Ovary (tissue), 3 donors: ENCODE results near the gene HTR6.

Experiments
- EP300 ChIP-seq: sonication (generic); formaldehyde crosslinking; IDR thresholded peaks from one replicate; pipeline ENCODE4 v1.6.1; 2017; ENCODE audit warnings: antibody characterized with exemption
- TF ChIP-seq, protein P1 (sequence below), 3 donors: fragments of 450-650 bp in 2 of 3; fragments of 200-600 bp in 1 of 3; IDR thresholded peaks; one replicate each; pipeline versions ENCODE4 v1.5.1 to v1.8.0; 2016 to 2022; ENCODE audit warnings: antibody characterized with exemption in 3 of 3, mild to moderate bottlenecking in 1 of 3
- donor health status: DM: no; HTN: no; CAD: no.

DNA sequence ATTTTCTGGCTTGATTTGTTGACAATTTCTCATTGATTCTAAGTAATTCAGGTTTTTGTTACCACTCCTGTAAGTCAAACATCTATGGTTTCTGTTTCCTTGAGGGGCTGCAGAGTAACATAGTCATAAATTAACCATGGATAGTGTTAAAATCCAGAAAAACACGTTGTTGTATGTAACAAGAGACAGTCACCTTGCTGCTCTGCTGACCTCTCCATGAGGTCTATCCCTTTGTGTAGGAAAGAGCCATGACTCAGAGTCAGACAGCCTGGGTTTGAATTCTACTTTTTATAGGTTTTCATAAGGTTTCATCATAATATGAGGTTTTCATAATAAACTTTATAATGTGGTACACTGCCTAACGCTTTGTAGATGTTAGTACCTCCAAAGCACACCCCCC is 48.2 kb upstream of the HTR6 start:
- TF ChIP-seq, protein P1, sequence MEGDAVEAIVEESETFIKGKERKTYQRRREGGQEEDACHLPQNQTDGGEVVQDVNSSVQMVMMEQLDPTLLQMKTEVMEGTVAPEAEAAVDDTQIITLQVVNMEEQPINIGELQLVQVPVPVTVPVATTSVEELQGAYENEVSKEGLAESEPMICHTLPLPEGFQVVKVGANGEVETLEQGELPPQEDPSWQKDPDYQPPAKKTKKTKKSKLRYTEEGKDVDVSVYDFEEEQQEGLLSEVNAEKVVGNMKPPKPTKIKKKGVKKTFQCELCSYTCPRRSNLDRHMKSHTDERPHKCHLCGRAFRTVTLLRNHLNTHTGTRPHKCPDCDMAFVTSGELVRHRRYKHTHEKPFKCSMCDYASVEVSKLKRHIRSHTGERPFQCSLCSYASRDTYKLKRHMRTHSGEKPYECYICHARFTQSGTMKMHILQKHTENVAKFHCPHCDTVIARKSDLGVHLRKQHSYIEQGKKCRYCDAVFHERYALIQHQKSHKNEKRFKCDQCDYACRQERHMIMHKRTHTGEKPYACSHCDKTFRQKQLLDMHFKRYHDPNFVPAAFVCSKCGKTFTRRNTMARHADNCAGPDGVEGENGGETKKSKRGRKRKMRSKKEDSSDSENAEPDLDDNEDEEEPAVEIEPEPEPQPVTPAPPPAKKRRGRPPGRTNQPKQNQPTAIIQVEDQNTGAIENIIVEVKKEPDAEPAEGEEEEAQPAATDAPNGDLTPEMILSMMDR (IDR thresholded peaks at IDR 0.05), result no peak
- TF ChIP-seq EP300, result no peak
